Aorta (tissue), 5 donors: ENCODE results near the gene MEF2C. TPM values are rescaled to one million over a fixed set of nuclear protein-coding genes. Genes with fewer than 3 reads are reported as not detected.

Experiments
- ATAC-seq: fragments of 200-7000 bp; cut with Tn5 transposase; one replicate; pipeline ENCODE4 v1.9.1; 2022; ENCODE audit warnings: moderate library complexity; ENCODE audit not compliant: low FRiP score
- DNase-seq, 2 donors: peaks; one replicate each; pipeline ENCODE4 v3.0.0-alpha.2; 2020
- H3K27ac ChIP-seq, 2 donors: one replicate each; pipeline ENCODE4 v1.5.1; 2013; ENCODE audit warnings: low read length in 2 of 2, mild to moderate bottlenecking in 2 of 2, moderate library complexity in 2 of 2, control low read depth in 1 of 2, inconsistent platforms in 1 of 2, low read depth in 1 of 2
- H3K27me3 ChIP-seq, 2 donors: one replicate each; pipeline ENCODE4 v1.6.1; 2013; ENCODE audit warnings: control low read depth in 1 of 2, low read length in 1 of 2, mild to moderate bottlenecking in 1 of 2, moderate library complexity in 1 of 2; ENCODE audit not compliant: insufficient read depth in 2 of 2, control insufficient read depth in 1 of 2
- H3K36me3 ChIP-seq, 2 donors: one replicate each; pipeline ENCODE4 v1.6.1; 2013; ENCODE audit warnings: control low read depth in 1 of 2, low read length in 1 of 2, mild to moderate bottlenecking in 1 of 2; ENCODE audit not compliant: insufficient read depth in 2 of 2, control insufficient read depth in 1 of 2
- H3K4me1 ChIP-seq, 2 donors: one replicate each; pipeline ENCODE4 v1.6.1; 2013; ENCODE audit warnings: low read length in 2 of 2, control low read depth in 1 of 2, mild to moderate bottlenecking in 1 of 2, moderate library complexity in 1 of 2; ENCODE audit not compliant: insufficient read depth in 2 of 2, control insufficient read depth in 1 of 2
- H3K4me3 ChIP-seq, 2 donors: one replicate each; pipeline ENCODE4 v1.5.1; 2013; ENCODE audit warnings: low read length in 2 of 2, control low read depth in 1 of 2, mild to moderate bottlenecking in 1 of 2
- H3K9me3 ChIP-seq: one replicate; pipeline ENCODE4 v1.6.1; 2013; ENCODE audit warnings: mild to moderate bottlenecking, low read length; ENCODE audit not compliant: control insufficient read depth
- WGBS, 2 donors: extraction: QIAGEN DNeasy Blood & Tissue Kit; methylation state at CpG; one replicate each; pipeline ENCODE4 v1.1.7; 2013; 5-methylcytosine and 5-hydroxymethylcytosine counted together
- intact Hi-C, 2 donors: fragments of 100-400 bp; cut with DNase I; formaldehyde crosslinking; loops; one replicate each; pipeline versions ENCODE4 v1.14.2 to v1.15.0; 2022
- polyA plus RNA-seq, 2 donors: library from polyadenylated mRNA; stranded (reverse); fragments of 200-250 nt; gene quantifications; one replicate each; pipeline ENCODE4 v1.2.3, GENCODE V29; 2013
- total RNA-seq, 2 donors: library from RNA; stranded (reverse); fragmentation: NEBNext Ultra II Directional; extraction: Animal tissue kit (Norgen Biotek cat#: 25700); gene quantifications; one replicate each; pipeline ENCODE4 v1.2.1, GENCODE V29; 2021
- donor health status: healthy with polysubstance abuse.
- donor health status: Bipolar disorder and iron deficiency.
- donor health status: DM: no; HTN: no; CAD: no.
- donor health status: DM: no; HTN: no; CAD: no.
- donor health status: DM: yes; HTN: yes; CAD: no.

MEF2C gene
- total and polyA plus RNA-seq, 4 donors: 22.0 to 186 (median 80.3) TPM

GRCh38 chr5:88816195-88816594 lies 66.8 kb downstream of the MEF2C start:
- no peak for ATAC-seq
- Histone ChIP-seq H3K27me3 (no peaks in the 10 kb centered on the region), H3K9me3 (no peaks in the 10 kb centered on the region), H3K36me3 (no peaks in the 10 kb centered on the region), H3K27ac (no peak overlapping the region), H3K4me3 (no peak overlapping the region), H3K4me1 (peaks cover 3 to 13% of the 10 kb centered on the region in 2 donors)
- DNase-seq: no peak
- WGBS, 2 donors: 39 to 47% methylated on average over 2 of the region's 2 CpGs
- intact Hi-C loops: no loop called here

GRCh38 chr5:88815050-88815789 lies 67.8 kb downstream of the MEF2C start:
- Histone ChIP-seq H3K9me3 (no peaks in the 10 kb centered on the region), H3K4me1 (peaks cover 3 to 10% of the 10 kb centered on the region in 2 donors), H3K4me3 (no peak overlapping the region), H3K36me3 (no peaks in the 10 kb centered on the region), H3K27ac (no peak overlapping the region), H3K27me3 (no peaks in the 10 kb centered on the region)
- intact Hi-C loops: no loop called here
- ATAC-seq (no peak), DNase-seq (no peak)

GRCh38 chr5:88813805-88814575 lies 69.0 kb downstream of the MEF2C start:
- no peaks in the 10 kb centered on the region for H3K9me3 ChIP-seq
- H3K27me3 ChIP-seq: no peaks in the 10 kb centered on the region
- no peak overlapping the region for H3K4me3 ChIP-seq
- H3K4me1 ChIP-seq: peaks cover 1 to 10% of the 10 kb centered on the region in 2 donors
- WGBS, 2 donors: 77 to 81% methylated on average over 17 of the region's 17 CpGs
- no peak for DNase-seq
- no peak overlapping the region for H3K27ac ChIP-seq
- no peak for ATAC-seq
- no peaks in the 10 kb centered on the region for H3K36me3 ChIP-seq
- intact Hi-C loops: no loop called here

GRCh38 chr5:88813244-88813643 lies 69.7 kb downstream of the MEF2C start:
- Histone ChIP-seq H3K27me3 (no peaks in the 10 kb centered on the region), H3K9me3 (no peaks in the 10 kb centered on the region), H3K4me3 (no peak overlapping the region), H3K36me3 (no peaks in the 10 kb centered on the region), H3K4me1 (peaks cover 1 to 10% of the 10 kb centered on the region in 2 donors), H3K27ac (no peak overlapping the region)
- WGBS, 2 donors: 60 to 62% methylated on average over 1 of the region's 1 CpG
- no peak for DNase-seq
- intact Hi-C loops: no loop called here
- ATAC-seq: no peak

GRCh38 chr5:88808153-88808552 lies 74.8 kb downstream of the MEF2C start:
- DNase-seq (no peak), ATAC-seq (no peak)
- H3K9me3 ChIP-seq: no peaks in the 10 kb centered on the region
- peaks cover 0 to 3% of the 10 kb centered on the region in 2 donors for H3K4me1 ChIP-seq
- no peak overlapping the region for H3K27ac ChIP-seq
- intact Hi-C loops: no loop called here
- 83 to 91% methylated on average over 2 of the region's 2 CpGs for WGBS, 2 donors
- peaks cover 0 to 2% of the 10 kb centered on the region in 2 donors for H3K36me3 ChIP-seq
- H3K27me3 ChIP-seq: no peaks in the 10 kb centered on the region
- H3K4me3 ChIP-seq: no peak overlapping the region

- intact Hi-C loops: no loop called here
- Histone ChIP-seq H3K9me3 (no peaks in the 10 kb centered on the region), H3K36me3 (peaks cover 0 to 2% of the 10 kb centered on the region in 2 donors), H3K4me1 (no peaks in the 10 kb centered on the region), H3K27me3 (no peaks in the 10 kb centered on the region), H3K27ac (no peak overlapping the region), H3K4me3 (no peak overlapping the region)
- WGBS, 2 donors: 90 to 91% methylated on average over 8 of the region's 8 CpGs
- ATAC-seq (no peak), DNase-seq (no peak)
These were observed 75.7 kb downstream of the MEF2C start for GRCh38 chr5:88807327-88807726.

GRCh38 chr5:88806338-88806737 lies 76.6 kb downstream of the MEF2C start:
- no peak for ATAC-seq
- no peak overlapping the region for H3K27ac ChIP-seq
- H3K27me3 ChIP-seq: no peaks in the 10 kb centered on the region
- intact Hi-C loops: no loop called here
- no peaks in the 10 kb centered on the region for H3K4me1 ChIP-seq
- H3K36me3 ChIP-seq: peaks cover 0 to 2% of the 10 kb centered on the region in 2 donors
- no peaks in the 10 kb centered on the region for H3K9me3 ChIP-seq
- no peak for DNase-seq
- H3K4me3 ChIP-seq: no peak overlapping the region

GRCh38 chr5:88805151-88805784 lies 77.7 kb downstream of the MEF2C start:
- ATAC-seq (no peak), DNase-seq (no peak)
- Histone ChIP-seq H3K9me3 (no peaks in the 10 kb centered on the region), H3K4me1 (peaks cover 3% of the 10 kb centered on the region in 2 donors), H3K4me3 (no peak overlapping the region), H3K27me3 (no peaks in the 10 kb centered on the region), H3K36me3 (peaks cover 0 to 4% of the 10 kb centered on the region in 2 donors), H3K27ac (no peak overlapping the region)
- intact Hi-C loops: no loop called here
- 54 to 63% methylated on average over 3 of the region's 3 CpGs for WGBS, 2 donors
